ENCODE data around the gene UNC45A. TPM values are rescaled to one million over a fixed set of nuclear protein-coding genes. Genes with fewer than 3 reads are reported as not detected.

The UNC45A gene
- total and polyA plus RNA-seq, 2 of the 13 experiments (the other 11 are each of a cell fraction or from before 2014, with no cell fraction given), result 33.8 to 39.7 TPM

DNA sequence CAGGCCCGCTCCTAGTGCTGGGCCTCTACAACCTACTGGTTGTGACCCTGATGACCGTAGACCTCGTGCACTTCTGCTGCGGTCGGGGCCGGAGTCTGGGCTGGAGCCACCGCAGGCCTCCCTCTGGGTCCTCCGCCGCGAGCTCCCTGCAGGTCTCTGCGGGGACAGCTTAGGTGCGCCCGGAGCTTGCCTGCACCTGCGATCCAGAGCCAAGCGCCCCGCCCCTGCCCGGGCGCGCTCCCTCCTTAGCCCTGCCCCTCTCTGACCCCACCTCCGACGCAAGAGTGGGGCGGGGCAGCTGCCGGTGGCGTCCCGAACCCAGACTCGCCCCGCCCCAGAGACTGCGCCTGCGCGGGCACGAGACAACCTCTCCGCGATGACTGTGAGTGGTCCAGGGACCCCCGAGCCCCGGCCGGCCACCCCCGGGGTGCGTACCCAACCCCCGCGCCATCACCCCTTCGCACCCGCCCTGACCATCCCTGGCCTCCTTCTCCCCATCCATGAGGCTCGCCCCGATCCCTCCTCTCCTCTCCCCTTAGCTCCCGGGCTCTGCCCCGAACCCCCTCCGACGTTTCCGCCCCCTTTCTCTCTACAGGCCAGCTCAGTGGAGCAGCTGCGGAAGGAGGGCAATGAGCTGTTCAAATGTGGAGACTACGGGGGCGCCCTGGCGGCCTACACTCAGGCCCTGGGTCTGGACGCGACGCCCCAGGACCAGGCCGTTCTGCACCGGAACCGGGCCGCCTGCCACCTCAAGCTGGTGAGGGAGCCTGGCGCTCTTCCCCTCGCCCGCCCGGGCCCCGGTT lies at the start of gene UNC45A (continued):
- TF ChIP-seq, protein P1, sequence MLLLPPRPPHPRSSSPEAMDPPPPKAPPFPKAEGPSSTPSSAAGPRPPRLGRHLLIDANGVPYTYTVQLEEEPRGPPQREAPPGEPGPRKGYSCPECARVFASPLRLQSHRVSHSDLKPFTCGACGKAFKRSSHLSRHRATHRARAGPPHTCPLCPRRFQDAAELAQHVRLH (CRISPR knock-in tag; IDR thresholded peaks at IDR 0.05; ENCODE audit: borderline replicate concordance, low read depth), result peak; percentile 34; the same call in 1 of the 2 replicates
- TF ChIP-seq ZNF44 (CRISPR knock-in tag; IDR thresholded peaks at IDR 0.05), result no peak
- TF ChIP-seq, protein P2, sequence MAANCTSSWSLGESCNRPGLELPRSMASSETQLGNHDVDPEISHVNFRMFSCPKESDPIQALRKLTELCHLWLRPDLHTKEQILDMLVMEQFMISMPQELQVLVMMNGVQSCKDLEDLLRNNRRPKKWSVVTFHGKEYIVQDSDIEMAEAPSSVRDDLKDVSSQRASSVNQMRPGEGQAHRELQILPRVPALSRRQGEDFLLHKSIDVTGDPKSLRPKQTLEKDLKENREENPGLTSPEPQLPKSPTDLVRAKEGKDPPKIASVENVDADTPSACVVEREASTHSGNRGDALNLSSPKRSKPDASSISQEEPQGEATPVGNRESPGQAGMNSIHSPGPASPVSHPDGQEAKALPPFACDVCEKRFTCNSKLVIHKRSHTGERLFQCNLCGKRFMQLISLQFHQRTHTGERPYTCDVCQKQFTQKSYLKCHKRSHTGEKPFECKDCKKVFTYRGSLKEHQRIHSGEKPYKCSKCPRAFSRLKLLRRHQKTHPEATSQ (CRISPR knock-in tag; IDR thresholded peaks at IDR 0.05; ENCODE audit: borderline replicate concordance), result no peak
- TF ChIP-seq, protein P3, sequence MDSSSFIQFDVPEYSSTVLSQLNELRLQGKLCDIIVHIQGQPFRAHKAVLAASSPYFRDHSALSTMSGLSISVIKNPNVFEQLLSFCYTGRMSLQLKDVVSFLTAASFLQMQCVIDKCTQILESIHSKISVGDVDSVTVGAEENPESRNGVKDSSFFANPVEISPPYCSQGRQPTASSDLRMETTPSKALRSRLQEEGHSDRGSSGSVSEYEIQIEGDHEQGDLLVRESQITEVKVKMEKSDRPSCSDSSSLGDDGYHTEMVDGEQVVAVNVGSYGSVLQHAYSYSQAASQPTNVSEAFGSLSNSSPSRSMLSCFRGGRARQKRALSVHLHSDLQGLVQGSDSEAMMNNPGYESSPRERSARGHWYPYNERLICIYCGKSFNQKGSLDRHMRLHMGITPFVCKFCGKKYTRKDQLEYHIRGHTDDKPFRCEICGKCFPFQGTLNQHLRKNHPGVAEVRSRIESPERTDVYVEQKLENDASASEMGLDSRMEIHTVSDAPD (CRISPR knock-in tag; IDR thresholded peaks at IDR 0.05), result no peak
- TF ChIP-seq ZNF768 (CRISPR knock-in tag; IDR thresholded peaks at IDR 0.05), result peak; percentile 43; the same call in 1 of the 2 replicates
- TF ChIP-seq ZNF121 (CRISPR knock-in tag; IDR thresholded peaks at IDR 0.05), result peak; percentile 91
- TF ChIP-seq FOXA3 (CRISPR knock-in tag; IDR thresholded peaks at IDR 0.05), result 0 out of 2 replicates have a peak, but pooled peaks have one; percentile 27
- no peak for TF ChIP-seq ZNF264 (CRISPR knock-in tag; IDR thresholded peaks at IDR 0.05)
- 0 out of 2 replicates have a peak, but pooled peaks have one; percentile 27 for TF ChIP-seq KMT2A (CRISPR knock-in tag; IDR thresholded peaks at IDR 0.05)
- TF ChIP-seq XBP1 (CRISPR knock-in tag; IDR thresholded peaks at IDR 0.05), result no peak
- no peak for TF ChIP-seq RNF2 (conservative IDR thresholded peaks at IDR 0.05; ENCODE audit: low read depth)
- TF ChIP-seq ARID2 (CRISPR knock-in tag; IDR thresholded peaks at IDR 0.05; ENCODE audit: borderline replicate concordance), result no peak
- peak; percentile 17 for TF ChIP-seq ZNF772 (CRISPR knock-in tag; IDR thresholded peaks at IDR 0.05)
- no peak for TF ChIP-seq IKZF1 (IDR thresholded peaks at IDR 0.05)
- TF ChIP-seq SYNCRIP (IDR thresholded peaks at IDR 0.05; ENCODE audit: insufficient read depth, low read depth, low read length), result no peak
- TF ChIP-seq, protein P4, sequence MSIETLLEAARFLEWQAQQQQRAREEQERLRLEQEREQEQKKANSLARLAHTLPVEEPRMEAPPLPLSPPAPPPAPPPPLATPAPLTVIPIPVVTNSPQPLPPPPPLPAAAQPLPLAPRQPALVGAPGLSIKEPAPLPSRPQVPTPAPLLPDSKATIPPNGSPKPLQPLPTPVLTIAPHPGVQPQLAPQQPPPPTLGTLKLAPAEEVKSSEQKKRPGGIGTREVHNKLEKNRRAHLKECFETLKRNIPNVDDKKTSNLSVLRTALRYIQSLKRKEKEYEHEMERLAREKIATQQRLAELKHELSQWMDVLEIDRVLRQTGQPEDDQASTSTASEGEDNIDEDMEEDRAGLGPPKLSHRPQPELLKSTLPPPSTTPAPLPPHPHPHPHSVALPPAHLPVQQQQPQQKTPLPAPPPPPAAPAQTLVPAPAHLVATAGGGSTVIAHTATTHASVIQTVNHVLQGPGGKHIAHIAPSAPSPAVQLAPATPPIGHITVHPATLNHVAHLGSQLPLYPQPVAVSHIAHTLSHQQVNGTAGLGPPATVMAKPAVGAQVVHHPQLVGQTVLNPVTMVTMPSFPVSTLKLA (IDR thresholded peaks at IDR 0.05), result peak; percentile 14; the same call in 1 of the 2 replicates
- TF ChIP-seq ZKSCAN5 (CRISPR knock-in tag; IDR thresholded peaks at IDR 0.05), result no peak
- TF ChIP-seq GTF2F1 (IDR thresholded peaks at IDR 0.05; ENCODE audit: low read length), result no peak
- TF ChIP-seq MIER3 (CRISPR knock-in tag; IDR thresholded peaks at IDR 0.05; ENCODE audit: borderline replicate concordance), result peak; percentile 38; the same call in 1 of the 2 replicates
- no peak for TF ChIP-seq ZKSCAN8 (CRISPR knock-in tag; IDR thresholded peaks at IDR 0.05; ENCODE audit: borderline replicate concordance)
- peak; percentile 78 for TF ChIP-seq RBFOX2 (IDR thresholded peaks at IDR 0.05; ENCODE audit: low read depth, low read length)
- peak; percentile 81 for TF ChIP-seq ZFX (CRISPR knock-in tag; IDR thresholded peaks at IDR 0.05; ENCODE audit: low read depth)
- TF ChIP-seq GATA4 (IDR thresholded peaks at IDR 0.05; ENCODE audit: borderline replicate concordance, low read depth), result no peak
- peak; percentile 5; the same call in 1 of the 2 replicates for TF ChIP-seq FOSL2 (CRISPR knock-in tag; IDR thresholded peaks at IDR 0.05)
- no peak for TF ChIP-seq SMARCE1 (IDR thresholded peaks at IDR 0.05; ENCODE audit: borderline replicate concordance)
- no peak for TF ChIP-seq FLYWCH1 (CRISPR knock-in tag; IDR thresholded peaks at IDR 0.05)

All from HepG2 (cell line).